Astrocyte (in vitro differentiated cells and primary cell): ENCODE results near the gene MAN2A1.

Experiments used
- EZH2 ChIP-seq: IDR thresholded peaks from 2 replicates; pipeline ENCODE4 v1.6.1; 2012; ENCODE audit warnings: mild to moderate bottlenecking, low read length, inconsistent platforms; ENCODE audit not compliant: insufficient read depth
- TF ChIP-seq, protein P1 (sequence below): IDR thresholded peaks from 2 replicates; pipeline ENCODE4 v1.5.1; 2011; ENCODE audit warnings: low read depth, mild to moderate bottlenecking, inconsistent platforms, low read length, moderate library complexity; ENCODE audit not compliant: insufficient read depth

DNA sequence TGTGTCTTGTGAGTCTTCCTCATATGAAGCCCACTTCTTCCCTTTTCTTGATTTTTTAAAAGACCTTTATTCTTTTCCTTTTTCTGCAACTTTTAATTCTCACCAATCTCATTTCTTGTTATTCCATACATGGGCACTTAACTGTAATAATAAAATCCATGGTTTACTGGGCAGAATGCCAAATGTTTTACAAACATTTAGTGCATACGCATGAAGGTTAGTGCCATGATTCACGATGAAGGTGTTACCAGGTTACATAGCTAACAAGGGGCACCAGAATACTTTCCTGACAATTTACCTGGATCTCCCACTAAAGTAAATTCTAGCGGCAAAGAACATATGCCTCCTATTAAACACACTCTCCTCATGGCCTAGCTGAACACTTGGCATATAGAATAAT lies 28.5 kb downstream of the MAN2A1 start:
- TF ChIP-seq, protein P1, sequence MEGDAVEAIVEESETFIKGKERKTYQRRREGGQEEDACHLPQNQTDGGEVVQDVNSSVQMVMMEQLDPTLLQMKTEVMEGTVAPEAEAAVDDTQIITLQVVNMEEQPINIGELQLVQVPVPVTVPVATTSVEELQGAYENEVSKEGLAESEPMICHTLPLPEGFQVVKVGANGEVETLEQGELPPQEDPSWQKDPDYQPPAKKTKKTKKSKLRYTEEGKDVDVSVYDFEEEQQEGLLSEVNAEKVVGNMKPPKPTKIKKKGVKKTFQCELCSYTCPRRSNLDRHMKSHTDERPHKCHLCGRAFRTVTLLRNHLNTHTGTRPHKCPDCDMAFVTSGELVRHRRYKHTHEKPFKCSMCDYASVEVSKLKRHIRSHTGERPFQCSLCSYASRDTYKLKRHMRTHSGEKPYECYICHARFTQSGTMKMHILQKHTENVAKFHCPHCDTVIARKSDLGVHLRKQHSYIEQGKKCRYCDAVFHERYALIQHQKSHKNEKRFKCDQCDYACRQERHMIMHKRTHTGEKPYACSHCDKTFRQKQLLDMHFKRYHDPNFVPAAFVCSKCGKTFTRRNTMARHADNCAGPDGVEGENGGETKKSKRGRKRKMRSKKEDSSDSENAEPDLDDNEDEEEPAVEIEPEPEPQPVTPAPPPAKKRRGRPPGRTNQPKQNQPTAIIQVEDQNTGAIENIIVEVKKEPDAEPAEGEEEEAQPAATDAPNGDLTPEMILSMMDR = no peak
- TF ChIP-seq EZH2 = no peak
